Right lobe of liver (tissue), 6 donors: Measurements from ENCODE around the gene AFAP1. TPM values are rescaled to one million over a fixed set of nuclear protein-coding genes. Genes with fewer than 3 reads are reported as not detected.
A peak's percentile ranks its signal among the peaks of the same experiment; 100 is the strongest.

Experiments
- ATAC-seq, 4 donors: fragments of 200-7000 bp; cut with Tn5 transposase; one replicate each; pipeline ENCODE4 v1.9.1; 2020; ENCODE audit warnings: mild to moderate bottlenecking in 4 of 4, moderate library complexity in 4 of 4
- DNase-seq, 3 donors: peaks; one replicate each; pipeline ENCODE4 v3.0.0-alpha.2; 2020
- H3K27ac ChIP-seq, 3 donors: fragments of 200-600 bp; one replicate each; pipeline ENCODE4 v1.8.0; 2022
- H3K27me3 ChIP-seq, 2 donors: fragments of 200-600 bp; one replicate each; pipeline ENCODE4 v1.8.0; 2022
- H3K36me3 ChIP-seq, 4 donors: fragments of 200-600 bp; sonication (generic) in 1 of 4; one replicate each; pipeline versions ENCODE4 v1.5.1 to v1.8.0; 2017 to 2022; ENCODE audit warnings: control low read depth in 1 of 4
- H3K4me1 ChIP-seq, 4 donors: fragments of 200-600 bp; sonication (generic) in 1 of 4; one replicate each; pipeline versions ENCODE4 v1.5.1 to v1.8.0; 2017 to 2022; ENCODE audit warnings: control low read depth in 1 of 4
- H3K4me3 ChIP-seq, 3 donors: fragments of 200-600 bp; one replicate each; pipeline ENCODE4 v1.8.0; 2022
- H3K9me3 ChIP-seq, 4 donors: fragments of 200-600 bp; sonication (generic) in 1 of 4; one replicate each; pipeline versions ENCODE4 v1.5.1 to v1.8.0; 2017 to 2022; ENCODE audit warnings: control low read depth in 1 of 4
- CTCF ChIP-seq, 4 donors: fragments of 200-600 bp in 3 of 4; fragments of 450-650 bp in 1 of 4; IDR thresholded peaks; one replicate each; pipeline versions ENCODE4 v1.5.1 to v1.8.0; 2016 to 2022; ENCODE audit warnings: antibody characterized with exemption in 4 of 4, mild to moderate bottlenecking in 2 of 4
- POLR2A ChIP-seq: fragments of 450-650 bp; IDR thresholded peaks from one replicate; pipeline ENCODE4 v1.6.1; 2017; ENCODE audit warnings: antibody characterized with exemption, mild to moderate bottlenecking
- WGBS: methylation state at CpG from one replicate; pipeline ENCODE4 v1.1.6; 2018; ENCODE audit warnings: low coverage, low lambda C conversion rate; ENCODE audit not compliant: insufficient coverage; ENCODE audit errors: missing lambda C conversion rate; 5-methylcytosine and 5-hydroxymethylcytosine counted together
- intact Hi-C, 2 donors: fragments of 100-400 bp; cut with DNase I; formaldehyde crosslinking; loops; one replicate each; pipeline versions ENCODE4 v1.11.2 to v1.14.1; 2022
- total RNA-seq, 6 experiments: library from RNA; depleted of rRNA in 2 of 6; stranded (reverse); fragments of >200 nt in 2 of 6; fragmentation: NEBNext Ultra II Directional in 3 of 6; extraction: Animal tissue kit (Norgen Biotek cat#: 25700) in 3 of 6; gene quantifications; one replicate each; pipeline versions ENCODE4 v1.1.0 to v1.2.4, GENCODE V29; 2016 to 2023
- donor health status: DM: no; HTN: yes; CAD: no.
- donor health status: DM: no; HTN: no; CAD: no.
- donor health status: DM: no; HTN: no; CAD: no.
- donor health status: DM: no; HTN: yes; CAD: no.
- donor health status: DM: no; HTN: yes; CAD: no.

Gene AFAP1
- total RNA-seq, 6 experiments from 2014 or later: 0.95 to 3.1 (median 1.9) TPM

DNA sequence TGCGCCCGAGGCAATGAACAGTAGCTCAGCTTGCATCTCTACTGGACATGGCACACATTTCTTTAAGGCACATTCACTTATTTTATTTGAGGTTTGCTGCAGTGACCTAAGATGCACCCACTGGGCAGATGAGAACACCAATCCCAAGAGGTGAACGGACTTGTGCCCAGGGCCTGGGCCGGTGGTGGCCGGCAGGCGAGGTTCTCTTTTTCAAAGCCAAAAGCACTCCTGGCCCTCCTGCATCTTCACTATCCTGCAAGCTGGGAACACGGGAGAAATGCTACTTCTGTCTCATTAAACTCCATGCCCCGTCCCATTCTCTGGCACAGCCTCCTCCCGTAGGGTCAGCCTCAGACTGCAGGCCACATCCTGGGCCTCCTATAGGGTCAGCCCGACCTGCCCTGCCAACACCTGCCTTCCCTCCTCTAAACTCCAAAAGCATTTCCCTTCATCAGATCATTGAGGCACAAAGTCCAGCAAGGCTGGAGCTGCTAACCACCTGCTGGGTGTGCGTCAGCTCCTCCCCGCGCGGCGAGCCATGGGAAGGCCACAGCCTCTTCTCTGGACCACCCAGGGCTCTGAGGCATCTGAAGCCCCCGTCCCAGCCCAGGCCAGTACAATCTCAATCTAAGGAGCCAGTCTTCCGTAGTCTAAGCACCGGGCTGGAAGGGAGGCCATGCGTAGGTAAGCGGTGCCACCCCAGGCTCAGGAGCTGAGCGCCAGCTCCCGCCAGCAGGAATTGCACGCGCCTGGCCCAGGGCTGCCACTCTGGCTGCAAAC is 166.1 kb downstream of the AFAP1 start:
- no peaks in the 10 kb centered on the region for H3K27me3 ChIP-seq
- no peak overlapping the region for H3K27ac ChIP-seq
- WGBS: 76% methylated on average over 7 of the region's 24 CpGs
- intact Hi-C loops: no loop called here
- TF ChIP-seq CTCF (IDR thresholded peaks at IDR 0.05) (no peak), POLR2A (no peak)
- no peaks in the 10 kb centered on the region for H3K4me1 ChIP-seq
- no peaks in the 10 kb centered on the region for H3K9me3 ChIP-seq
- no peak for ATAC-seq
- H3K36me3 ChIP-seq: no peaks in the 10 kb centered on the region
- no peak overlapping the region for H3K4me3 ChIP-seq
- peak in 1 of 3 donors; percentile 45 for DNase-seq

- TF ChIP-seq CTCF (IDR thresholded peaks at IDR 0.05): no peak
- TF ChIP-seq POLR2A: no peak
- Histone ChIP-seq H3K9me3 (no peaks in the 10 kb centered on the region), H3K4me3 (no peak overlapping the region), H3K27ac (no peak overlapping the region), H3K4me1 (no peaks in the 10 kb centered on the region), H3K36me3 (no peaks in the 10 kb centered on the region), H3K27me3 (no peaks in the 10 kb centered on the region)
- ATAC-seq (peak; percentile 48 to 61 (median 56)), DNase-seq (peak in 1 of 3 donors; percentile 61)
- 35% methylated on average over 9 of the region's 31 CpGs for WGBS
- intact Hi-C loops: no loop called here
Observed at GRCh38 chr4:7772711-7773385, 166.8 kb downstream of the AFAP1 start.

GRCh38 chr4:7771541-7772507 is 167.8 kb downstream of the AFAP1 start:
- Histone ChIP-seq H3K4me1 (no peaks in the 10 kb centered on the region), H3K4me3 (no peak overlapping the region), H3K27ac (no peak overlapping the region), H3K9me3 (no peaks in the 10 kb centered on the region), H3K27me3 (no peaks in the 10 kb centered on the region), H3K36me3 (no peaks in the 10 kb centered on the region)
- 65% methylated on average over 22 of the region's 26 CpGs for WGBS
- ATAC-seq (no peak), DNase-seq (peak in 1 of 3 donors; percentile 37)
- intact Hi-C loops: no loop called here
- no peak for TF ChIP-seq CTCF (IDR thresholded peaks at IDR 0.05)
- no peak for TF ChIP-seq POLR2A

DNA sequence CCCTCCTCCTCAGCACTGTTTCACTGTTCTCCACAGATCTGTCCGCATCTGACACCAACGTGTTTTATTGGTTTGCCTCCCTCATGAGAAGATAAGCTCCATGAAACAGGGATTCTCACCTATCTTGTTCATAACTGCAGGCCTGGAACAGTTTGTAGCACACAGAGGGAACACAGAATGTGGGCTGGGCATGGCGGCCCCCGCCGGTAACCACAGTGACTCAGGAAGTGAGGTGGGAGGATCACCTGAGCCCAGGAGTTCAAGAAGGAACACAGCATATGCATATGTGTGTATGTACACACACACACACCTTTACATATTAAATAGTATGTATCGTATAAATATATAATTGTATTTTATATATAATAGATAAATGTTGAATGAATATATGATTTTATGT is 168.6 kb downstream of the AFAP1 start:
- Histone ChIP-seq H3K4me3 (no peak overlapping the region), H3K27ac (no peak overlapping the region), H3K4me1 (no peaks in the 10 kb centered on the region), H3K36me3 (no peaks in the 10 kb centered on the region), H3K27me3 (no peaks in the 10 kb centered on the region), H3K9me3 (no peaks in the 10 kb centered on the region)
- TF ChIP-seq CTCF (IDR thresholded peaks at IDR 0.05): no peak
- TF ChIP-seq POLR2A: no peak
- intact Hi-C loops: no loop called here
- no peak for ATAC-seq
- DNase-seq: no peak
- WGBS: 74% methylated on average over 6 of the region's 6 CpGs
